Endothelial cell of umbilical vein (primary cell): ENCODE measurements around the gene SS18.

Source experiments
- EZH2 ChIP-seq: IDR thresholded peaks from 2 replicates; pipeline ENCODE4 v1.6.1; 2012; ENCODE audit warnings: borderline replicate concordance, low read depth, mild to moderate bottlenecking, moderate library complexity, low read length, inconsistent platforms; ENCODE audit not compliant: severe bottlenecking
- MYC ChIP-seq: IDR thresholded peaks from one replicate; pipeline ENCODE4 v1.6.1; 2011; ENCODE audit warnings: mild to moderate bottlenecking, low read depth, low read length
- POLR2A ChIP-seq: IDR thresholded peaks from 2 replicates; pipeline ENCODE4 v1.6.1; 2012; ENCODE audit warnings: low read depth, mild to moderate bottlenecking, control low read depth, low read length
- TF ChIP-seq, protein P1 (sequence below), 2 donors: IDR thresholded peaks; 1 replicate in 1 of 2; 2 replicates in 1 of 2; pipeline ENCODE4 v1.5.1; 2011; ENCODE audit warnings: low read length in 2 of 2, mild to moderate bottlenecking in 2 of 2, moderate library complexity in 2 of 2, control low read depth in 1 of 2, inconsistent platforms in 1 of 2, low read depth in 1 of 2; ENCODE audit not compliant: insufficient read depth in 1 of 2; ENCODE audit errors: extremely low read depth in 1 of 2
- TF ChIP-seq, protein P2 (sequence below): IDR thresholded peaks from 2 replicates; pipeline ENCODE4 v1.6.1; 2011; ENCODE audit not compliant: insufficient read depth, insufficient read length

GRCh38 chr18:26052505-26052904 lies 37.9 kb downstream of the SS18 start:
- TF ChIP-seq, protein P1, sequence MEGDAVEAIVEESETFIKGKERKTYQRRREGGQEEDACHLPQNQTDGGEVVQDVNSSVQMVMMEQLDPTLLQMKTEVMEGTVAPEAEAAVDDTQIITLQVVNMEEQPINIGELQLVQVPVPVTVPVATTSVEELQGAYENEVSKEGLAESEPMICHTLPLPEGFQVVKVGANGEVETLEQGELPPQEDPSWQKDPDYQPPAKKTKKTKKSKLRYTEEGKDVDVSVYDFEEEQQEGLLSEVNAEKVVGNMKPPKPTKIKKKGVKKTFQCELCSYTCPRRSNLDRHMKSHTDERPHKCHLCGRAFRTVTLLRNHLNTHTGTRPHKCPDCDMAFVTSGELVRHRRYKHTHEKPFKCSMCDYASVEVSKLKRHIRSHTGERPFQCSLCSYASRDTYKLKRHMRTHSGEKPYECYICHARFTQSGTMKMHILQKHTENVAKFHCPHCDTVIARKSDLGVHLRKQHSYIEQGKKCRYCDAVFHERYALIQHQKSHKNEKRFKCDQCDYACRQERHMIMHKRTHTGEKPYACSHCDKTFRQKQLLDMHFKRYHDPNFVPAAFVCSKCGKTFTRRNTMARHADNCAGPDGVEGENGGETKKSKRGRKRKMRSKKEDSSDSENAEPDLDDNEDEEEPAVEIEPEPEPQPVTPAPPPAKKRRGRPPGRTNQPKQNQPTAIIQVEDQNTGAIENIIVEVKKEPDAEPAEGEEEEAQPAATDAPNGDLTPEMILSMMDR (IDR thresholded peaks at IDR 0.05; ENCODE audit: extremely low read depth in 1 of 2, insufficient read depth in 1 of 2, low read depth in 1 of 2, low read length in 2 of 2), result no peak
- no peak for TF ChIP-seq POLR2A
- TF ChIP-seq EZH2, result no peak
- no peak for TF ChIP-seq MYC
- TF ChIP-seq, protein P2, sequence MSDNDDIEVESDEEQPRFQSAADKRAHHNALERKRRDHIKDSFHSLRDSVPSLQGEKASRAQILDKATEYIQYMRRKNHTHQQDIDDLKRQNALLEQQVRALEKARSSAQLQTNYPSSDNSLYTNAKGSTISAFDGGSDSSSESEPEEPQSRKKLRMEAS, result no peak
